Activated CD4-positive, alpha-beta T cell treated with anti-CD3 and anti-CD28 coated beads for 1 hour (primary cell): ENCODE measurements around the gene ICAM2.

ENCODE experiments used
- DNase-seq: peaks from one replicate; pipeline ENCODE4 v3.0.0-alpha.2; 2020

The ICAM2 gene

DNA sequence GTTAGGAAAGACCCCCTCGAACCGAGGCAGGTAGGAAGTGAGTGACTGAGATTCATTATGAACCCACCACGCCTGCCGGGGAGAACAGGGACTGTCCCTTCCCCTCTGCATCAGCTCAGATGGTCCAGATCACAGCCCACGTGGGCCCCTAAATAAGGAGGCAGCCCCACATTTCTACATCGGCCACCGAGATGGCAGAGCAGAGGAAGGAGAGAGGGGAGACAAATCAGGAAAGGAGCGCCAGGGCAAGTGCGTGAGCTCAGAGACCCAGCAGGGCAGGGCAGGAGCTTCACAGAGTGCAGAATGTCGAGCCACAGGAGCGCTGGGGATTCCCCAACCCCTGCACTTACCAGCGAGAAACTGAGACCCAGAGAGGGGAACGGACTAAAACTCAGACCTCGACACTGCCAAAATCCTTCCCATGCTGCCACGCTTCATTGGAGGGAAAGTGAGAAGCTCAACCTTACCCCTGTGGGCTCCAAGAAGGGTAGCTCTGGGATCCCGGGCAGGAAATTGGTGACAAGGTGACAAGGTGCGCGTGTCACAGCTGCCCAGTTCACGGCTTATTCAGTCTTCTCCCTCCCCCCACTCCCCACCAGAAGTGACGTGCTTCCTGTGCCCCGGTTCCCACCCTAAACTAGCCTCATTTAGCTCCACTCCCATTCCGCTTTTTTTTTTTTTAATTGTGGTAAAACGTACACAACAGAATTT, at the start of gene ICAM2:
ICAM2 (minus strand) TSS at position 578 of the 711 bp plus-strand sequence. CDS start 13,942 bp downstream, outside the sequence.
- DNase-seq, result peak; percentile 84

DNA sequence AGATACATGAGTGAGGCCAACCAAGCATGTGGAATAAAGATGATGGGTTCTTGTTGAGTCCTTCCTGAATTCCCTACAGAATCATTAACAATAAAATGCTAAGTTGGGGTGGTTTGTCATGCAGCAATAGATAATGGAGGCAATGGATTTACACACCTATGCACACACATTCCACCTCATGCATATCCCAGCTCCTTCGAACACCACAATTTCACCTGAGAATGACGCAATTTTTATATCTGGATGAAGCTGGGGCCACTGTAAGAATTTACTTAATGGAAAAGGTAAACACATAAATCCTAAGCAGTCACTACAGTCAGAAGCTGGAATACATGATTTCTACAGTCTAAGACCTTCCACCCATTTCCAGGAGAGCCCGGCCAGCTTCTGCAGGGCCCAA, 49.8 kb upstream of the ICAM2 start:
- DNase-seq, result no peak

DNA sequence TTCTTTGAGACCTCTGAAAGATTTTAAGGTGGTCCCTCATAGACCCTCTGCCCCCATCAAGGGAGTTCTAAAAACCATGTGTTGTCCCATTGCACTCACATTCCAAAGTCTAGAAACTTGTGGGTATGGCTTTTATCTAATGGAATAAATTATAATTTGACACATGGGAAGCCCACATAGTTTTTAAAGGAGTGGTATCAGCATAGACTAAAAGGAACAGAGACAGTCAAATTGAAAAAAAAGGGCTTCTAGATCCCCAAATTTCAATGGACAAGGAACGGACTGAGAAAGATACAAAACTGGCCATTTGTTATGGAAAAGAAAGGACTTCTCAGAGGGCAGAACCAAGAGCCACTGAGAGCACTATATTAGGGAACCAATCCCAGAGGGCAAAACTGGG, 48.7 kb upstream of the ICAM2 start:
- DNase-seq, result no peak

DNA sequence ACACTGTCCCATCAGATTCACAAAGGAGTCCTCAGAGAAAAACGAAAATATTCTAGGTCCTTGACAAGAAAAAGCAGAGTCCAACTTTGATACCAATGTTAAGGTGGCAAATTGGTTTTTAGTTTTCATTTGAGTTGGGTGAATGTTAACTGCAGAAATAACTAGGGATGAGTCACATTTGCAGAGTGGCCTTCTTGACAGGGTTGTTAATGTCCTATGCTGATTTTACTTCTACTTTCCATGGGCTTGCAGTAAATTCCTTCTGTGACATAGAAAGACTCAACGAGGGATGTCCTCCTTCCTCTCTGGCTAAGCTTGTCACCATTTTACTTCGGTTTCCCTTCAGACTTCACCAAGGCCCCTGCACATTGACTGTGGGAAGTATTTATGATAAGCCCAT, 47.2 kb upstream of the ICAM2 start:
- DNase-seq, result no peak

DNA sequence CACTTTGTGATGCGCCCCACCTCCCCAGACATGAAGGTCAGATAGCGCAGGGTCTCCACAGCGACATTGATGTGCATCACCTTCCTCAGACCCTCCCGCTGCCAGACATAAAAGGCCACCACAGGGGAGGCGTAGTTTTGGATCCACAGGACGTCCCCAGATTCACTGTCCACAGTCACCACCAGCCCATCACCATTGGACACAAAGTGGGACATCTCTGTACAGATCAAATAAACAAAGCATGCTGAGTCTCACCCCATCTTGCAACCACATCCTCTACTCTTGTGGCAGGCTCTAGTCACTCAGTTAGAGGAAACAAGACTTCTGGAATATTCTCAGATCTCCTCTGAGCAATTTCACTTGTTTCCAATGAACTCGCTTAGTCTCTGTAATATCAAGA, 46.3 kb upstream of the ICAM2 start:
- DNase-seq, result no peak

DNA sequence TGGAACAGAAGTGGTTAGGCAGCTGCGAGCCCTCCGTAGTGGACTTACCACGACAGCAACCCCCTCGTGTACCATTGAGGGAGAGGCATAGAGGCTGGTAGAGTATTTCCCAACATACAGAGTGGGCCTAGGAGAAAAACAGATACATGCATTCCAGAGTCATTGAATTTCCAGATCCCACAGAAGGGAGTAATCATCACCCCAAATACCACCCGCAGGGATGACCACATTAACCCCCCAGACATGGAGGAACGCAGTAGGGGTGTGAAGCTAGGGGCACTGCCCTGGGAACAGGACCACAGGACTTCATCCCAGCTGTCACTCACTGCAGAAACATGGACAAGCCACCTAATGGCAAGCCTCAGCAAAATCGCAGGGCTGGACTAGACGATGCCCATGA, 44.7 kb upstream of the ICAM2 start:
- DNase-seq, result no peak

DNA sequence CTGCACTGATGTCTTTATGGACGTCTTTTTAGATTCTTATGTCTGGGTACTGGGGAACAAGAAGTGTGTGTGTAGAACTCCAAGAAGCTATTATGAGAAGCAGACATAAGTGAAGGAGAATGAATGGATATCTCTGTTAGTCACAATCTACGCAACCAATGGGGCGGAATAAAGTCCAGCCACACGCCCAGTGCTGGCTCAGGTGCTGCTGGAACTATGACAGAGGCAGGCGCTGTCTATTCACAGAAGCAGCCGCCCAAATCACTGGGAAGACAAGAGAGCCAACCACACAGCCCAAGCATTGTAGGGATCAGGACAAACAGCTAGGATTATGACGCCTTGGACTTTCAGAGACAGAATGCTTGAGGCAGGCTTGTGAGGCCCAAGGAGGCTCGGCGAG, 43.9 kb upstream of the ICAM2 start:
- DNase-seq, result no peak

DNA sequence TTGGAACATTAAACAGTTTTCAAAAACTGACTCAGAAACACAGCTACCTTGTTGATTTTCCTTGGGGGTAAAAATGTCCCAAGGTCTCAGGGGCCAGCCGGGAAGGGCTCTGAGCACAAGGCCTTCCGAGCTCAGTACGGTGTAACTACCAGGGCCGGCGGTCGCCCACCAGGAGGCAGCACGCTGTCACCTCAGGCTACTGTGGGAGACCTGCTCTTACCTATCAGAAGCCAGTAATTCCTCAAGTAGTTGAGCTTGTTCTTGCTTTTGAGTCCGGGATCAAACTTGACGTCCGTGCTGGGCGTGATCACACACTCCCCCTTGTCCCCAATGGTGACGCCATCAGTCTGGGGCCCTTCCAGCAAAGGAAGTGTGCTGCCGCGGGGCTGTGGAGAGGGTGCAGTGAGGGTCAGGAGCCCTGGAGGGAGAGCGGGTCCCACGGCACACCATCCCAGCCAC, 43.4 kb upstream of the ICAM2 start:
- DNase-seq, result peak; percentile 31

DNA sequence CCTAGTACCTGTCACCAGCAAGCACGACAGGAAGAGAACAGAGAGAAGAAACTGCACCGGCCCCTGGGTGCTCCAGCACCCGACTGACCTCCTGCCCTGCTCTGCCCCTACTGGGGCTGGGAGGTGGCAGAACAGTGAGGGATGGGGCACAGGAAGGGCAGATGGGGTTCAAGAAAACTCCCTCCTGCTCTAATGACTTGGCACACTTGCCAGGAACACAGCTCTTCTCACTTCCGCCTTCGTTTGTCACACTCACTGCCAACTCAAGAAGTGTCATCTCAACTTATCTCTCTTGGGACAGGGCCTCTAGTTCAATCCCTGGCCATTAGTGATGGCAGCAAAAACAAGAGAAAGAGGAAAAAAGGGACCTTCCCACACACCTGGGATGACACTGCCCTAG, 42.7 kb upstream of the ICAM2 start:
- DNase-seq, result no peak

DNA sequence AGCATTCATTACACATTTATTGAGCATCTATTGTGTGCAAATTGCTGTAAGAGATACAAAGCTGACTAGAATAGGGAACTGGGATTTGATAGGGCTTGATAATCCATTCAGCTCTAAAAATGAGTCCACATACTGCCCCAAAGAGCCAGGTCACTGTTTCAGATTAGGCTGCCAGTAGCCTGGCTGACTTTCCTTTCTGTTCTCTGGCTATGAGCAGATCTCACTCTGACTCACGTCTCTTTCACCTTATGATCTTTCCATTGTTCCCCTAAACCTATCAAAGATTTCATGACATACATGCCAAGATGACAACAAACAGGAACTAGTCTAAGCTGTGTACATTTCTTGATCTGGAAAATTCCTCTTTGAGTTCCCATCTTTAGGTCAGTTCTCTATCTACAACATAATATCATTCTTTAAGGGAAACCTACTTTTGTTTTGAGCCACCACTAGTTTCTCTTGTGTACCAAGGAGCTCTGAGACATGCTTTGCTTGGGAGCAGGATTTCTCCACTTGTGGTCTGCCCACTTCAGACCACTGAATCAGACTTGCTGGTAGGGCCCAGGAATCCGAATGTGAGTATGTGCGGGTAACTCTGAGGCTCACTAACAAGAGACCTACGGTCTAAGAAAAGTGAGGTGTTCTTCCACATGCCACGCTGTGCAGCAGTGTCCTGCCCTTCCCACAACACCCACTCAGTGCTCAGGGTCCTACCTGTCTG, 40.9 kb upstream of the ICAM2 start:
- no peak for DNase-seq

DNA sequence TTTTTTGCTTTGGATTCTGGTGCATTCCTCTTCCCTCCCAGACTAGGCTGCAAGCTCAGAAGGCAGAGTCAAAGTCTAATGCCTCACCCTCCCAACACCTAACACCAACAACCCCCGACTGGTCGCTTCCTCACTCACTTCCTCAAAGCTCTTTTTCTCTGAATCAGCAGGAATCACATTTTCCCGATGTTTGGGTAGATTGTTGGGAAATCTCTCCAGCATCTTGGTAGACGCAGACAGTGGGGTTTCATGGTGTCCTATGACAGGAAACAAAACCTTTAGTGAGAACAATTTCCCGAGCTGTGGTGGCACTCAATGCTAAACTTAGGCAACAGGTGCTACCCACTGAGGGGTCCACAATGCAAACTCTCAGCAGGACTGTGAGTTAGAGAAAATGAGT, 39.9 kb upstream of the ICAM2 start:
- no peak for DNase-seq

DNA sequence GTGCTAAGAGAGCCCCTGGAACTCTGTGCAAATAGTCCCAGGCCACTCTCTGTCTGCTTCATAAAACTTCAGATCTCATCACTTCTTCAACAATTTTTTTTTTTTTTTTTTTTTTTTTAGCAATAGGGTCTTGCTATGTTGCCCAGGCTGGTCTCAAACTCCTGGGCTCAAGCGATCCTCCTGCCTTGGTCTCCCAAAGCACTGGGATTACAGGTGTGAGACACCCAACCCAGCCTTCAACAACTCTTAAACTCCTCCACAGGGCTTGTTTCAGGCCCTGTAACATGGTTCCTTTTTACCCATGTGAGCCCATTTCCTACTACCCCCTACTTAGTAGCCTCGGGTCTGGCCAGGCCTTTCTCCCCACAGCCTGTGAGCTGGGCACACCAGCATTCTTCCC, 39.3 kb upstream of the ICAM2 start:
- no peak for DNase-seq

DNA sequence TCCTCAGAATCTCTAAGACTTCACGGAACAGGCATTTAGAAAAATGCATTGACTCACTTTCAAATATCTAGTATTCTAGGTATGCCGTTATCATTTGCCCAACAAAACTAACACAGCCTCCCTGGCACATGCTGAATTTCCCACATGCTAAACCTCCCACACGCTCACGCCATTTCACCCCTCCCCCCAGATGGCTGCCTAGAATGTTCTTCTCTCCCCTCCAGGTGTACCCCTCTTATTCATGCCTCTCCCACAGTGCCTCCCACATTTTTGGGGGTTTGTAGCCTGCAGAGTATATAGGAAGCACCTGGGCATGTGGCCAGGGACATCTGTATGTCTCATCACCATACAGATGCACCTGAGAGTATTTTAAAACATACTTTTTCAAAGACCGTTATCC, 38.2 kb upstream of the ICAM2 start:
- DNase-seq, result no peak

DNA sequence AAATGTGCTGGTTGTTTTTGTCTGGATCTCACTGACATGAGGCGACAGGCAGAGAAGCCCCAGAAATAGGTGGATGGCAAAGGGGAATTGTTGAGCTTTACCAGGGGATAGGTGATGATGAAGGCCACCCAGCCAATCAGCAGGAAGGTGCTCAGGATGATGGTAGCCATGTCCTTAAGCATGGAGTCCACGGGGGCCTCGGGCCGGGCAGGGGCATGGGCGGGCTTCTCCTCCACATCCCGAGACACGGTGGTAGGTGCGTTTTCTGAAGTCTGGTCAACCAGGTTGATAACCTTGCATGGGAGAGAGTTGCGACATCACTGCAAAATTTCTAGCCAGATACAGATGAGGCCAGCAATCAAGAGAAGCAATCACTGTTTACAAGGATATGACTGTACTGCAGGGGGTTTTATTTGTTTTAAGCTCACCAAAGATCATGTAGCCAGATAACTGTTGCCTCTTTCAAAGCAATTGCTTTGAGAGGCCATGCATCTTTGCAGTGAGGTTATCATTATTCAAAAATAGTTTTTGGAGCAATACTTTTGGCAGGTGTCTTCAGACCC, 37.3 kb upstream of the ICAM2 start:
- DNase-seq, result no peak

DNA sequence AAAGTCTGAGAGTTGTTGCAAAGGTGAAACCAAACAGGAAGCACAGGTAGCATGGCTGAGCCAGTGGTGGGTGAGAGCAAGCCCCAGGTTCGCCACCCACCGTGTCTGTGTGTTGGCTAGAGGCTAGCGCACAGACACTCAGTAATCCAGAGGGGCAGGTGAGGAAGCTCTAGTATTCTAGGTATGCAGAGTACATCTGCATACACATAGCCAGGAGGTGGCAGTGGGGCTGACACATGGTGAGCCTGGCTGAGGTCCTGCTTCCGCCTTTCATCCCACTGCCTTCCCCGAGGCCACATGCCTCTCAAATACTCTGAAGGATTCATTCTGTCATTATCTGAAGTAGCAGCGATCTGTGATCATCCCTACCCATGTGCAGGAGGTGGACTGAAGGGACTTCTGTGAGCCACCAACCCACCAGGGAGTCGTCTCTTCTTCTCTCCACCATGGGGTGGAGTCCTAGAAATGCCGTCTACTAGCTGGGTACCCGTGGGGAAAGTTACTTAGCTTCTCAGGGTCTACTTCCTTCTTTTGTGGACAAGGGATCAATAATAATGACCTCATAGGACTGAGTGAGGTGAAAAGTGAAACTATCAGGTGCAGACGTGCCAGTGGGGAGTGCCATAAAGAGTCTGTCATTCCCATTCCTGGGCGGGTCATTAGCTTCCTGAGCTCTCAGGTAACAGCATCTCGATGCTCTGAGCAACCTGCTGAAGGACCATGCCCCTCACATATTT, 36.0 kb upstream of the ICAM2 start:
- DNase-seq, result no peak

DNA sequence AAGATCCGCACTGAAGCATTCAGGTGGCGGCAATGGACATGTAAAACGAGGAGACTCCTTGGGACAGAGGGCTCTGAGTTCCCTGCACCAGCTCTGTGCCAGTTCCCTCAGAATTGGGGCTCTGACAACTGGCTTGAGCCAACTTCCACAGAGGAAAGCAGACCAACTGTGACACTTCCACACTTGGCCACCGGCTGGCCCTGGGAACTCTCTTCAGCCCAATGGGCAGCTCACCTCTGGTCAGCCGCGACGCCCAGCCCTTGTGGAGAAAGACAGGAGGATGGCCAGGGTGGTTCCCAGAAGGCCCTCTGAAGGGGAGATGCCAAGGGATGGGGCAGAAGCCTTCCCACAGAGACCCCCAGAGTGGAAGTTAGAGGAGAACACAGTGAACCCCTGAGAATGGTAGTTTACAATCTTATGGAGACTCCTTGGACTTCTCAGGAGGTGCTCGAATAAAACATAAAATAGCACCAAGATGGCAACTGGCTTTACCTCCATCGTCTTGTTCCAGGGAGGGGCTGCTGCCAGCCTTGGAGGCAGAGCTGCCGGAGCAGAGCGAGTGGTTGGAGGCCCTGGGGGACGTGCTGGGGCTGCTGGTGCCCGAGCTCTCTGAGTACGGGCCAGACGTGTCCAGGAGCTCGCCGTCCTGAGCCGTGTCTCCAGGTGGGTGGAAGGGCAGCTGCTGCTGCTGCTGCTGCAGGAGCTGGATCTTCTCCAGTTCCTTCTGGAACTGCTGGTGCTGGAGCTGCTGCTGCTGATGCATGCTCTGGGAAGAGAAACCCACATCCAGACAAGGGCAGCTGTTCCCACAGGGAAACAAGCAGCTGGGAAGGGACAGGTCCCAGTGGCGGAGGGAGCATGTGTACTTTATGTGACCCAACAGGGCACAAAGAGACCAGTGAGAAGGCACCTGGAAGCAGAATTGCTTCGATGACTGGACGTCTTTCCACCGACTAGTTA, 35.0 kb upstream of the ICAM2 start:
- no peak for DNase-seq

DNA sequence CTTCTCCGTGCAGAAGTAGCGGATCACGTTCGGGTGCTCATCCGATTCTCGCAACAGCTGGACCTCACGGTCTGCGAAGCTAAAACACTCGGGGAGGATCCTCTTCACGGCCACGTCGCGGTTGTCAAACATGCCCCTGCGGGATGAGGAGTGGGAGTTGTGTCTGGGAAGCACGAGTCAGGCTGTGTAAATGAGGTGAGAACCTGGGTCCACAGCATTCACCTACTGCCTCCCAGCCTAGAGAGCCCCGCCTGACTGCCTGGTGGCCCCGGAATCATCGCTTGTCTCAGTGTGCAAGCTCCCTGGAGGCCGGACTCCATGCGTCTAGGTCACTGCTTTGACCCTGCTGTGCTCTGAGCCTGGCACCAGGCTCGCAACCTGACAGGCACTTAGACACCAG, 33.9 kb upstream of the ICAM2 start:
- no peak for DNase-seq

DNA sequence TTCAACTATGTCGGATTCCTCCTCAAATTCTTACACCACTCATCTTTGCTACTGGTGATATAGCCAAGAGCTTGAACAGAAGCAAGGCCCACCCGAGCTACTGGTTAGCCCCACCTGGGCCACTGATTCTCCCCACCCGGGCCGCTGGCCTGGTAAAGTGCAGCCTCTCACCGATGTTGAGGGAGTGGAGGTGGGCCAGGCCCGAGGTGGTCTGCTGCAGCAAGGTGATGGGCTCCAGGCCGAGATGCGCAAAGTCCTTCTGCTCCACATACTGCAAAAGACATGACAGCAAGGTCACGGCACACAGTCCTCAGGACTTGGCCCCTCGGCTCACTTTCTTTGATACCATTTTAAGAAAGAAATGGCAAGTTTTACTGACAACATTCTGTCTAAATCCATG, 32.7 kb upstream of the ICAM2 start:
- DNase-seq, result no peak

DNA sequence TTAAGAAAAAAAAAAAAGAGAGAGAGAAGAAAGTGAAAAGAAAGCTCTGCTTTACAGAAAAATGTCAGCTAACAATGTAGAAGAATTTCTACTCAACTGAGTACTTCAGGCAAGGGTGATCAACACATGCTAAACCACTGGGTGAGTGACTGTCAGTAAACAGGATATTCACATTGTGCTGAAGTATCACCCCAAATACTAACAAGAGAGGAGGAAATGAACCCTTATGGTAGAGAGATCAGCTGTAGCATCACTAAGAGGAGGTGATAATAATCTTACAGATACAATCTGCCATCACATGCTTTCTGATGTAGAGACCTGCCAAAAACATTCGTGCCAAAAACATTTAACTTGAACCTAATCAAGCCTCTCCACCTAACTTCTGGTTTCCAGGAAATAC, 30.7 kb upstream of the ICAM2 start:
- DNase-seq, result no peak

DNA sequence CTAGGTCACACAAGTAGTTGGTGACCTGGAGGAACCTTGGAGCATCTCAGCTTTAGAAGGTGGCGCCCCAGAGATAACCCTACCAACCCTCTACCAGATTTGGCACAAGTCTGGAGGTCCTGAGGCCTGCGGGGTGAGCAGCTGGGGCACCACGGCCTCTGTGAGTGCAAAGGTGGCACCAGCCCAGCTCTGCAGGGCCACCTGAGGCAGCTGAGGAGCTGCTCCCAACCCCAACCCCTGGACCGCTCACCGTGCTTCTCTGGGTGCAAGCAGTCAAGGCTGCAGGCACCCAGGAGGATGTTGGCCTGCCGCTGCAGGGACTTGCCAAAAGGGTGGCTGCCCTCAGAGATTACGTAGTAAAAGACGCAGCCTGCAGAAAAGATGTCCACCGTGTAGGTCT, 28.4 kb upstream of the ICAM2 start:
- DNase-seq, result no peak

DNA sequence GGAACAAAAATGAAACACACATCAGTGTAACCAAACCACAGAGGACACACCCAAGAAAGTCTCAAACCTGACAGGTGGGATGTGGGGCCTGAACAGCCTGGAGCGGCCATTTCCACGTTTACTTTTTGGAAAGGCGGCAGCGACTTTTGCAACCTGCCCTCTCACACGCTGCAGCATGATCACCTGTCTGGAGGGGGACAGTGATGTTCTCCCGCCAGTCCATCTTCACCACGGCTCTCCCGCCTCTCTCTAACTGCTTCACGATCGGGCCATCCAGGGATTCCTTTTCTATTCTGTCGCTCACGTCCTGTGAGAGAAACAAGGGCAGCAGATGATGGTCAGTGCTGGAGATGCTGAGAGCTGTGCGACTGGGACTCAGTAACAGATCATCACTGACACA, 24.7 kb upstream of the ICAM2 start:
- no peak for DNase-seq

DNA sequence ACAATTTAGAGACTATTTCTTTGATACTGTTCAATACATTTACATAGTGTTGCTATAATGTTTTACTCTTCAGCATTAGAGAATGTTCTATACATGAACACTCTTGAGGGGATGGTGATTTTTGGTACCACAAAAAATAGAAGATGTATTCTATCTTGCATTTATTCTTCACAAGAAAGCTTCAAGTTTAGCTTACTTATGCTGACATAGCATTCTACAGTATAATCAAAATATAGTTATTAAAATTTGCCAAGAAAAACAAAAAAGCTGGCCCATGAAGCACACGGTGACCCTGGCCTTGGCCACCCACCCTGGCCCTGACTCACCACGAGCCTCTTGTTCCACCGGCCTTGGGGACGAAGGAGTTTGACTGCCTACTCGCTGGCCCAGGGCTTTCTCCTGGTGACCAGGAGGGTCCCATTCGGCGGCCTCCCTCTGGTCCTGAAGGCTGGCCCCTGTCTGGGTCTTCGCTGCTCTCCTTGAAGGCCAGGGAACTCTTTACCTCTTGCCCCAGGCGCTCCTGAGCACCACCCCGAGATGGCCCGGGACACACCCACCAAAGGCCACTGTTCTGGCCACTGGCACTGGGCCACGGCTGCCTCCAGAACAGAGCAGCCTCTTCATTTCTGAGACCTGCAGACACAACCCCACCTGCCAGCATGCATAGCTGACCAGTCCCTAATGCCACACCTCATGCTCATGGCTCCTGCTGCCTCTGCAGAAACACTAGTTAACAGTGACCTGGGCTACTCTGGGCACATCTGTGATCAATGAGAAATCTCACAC, 22.5 kb upstream of the ICAM2 start:
- DNase-seq, result no peak
